Mammary epithelial cell (primary cell): ENCODE results near the gene LSAMP.

Experiments used
- CTCF ChIP-seq, 2 donors: IDR thresholded peaks in 1 of 2; conservative IDR thresholded peaks in 1 of 2; 2 replicates each; pipeline ENCODE4 v1.5.1; 2011 to 2012; ENCODE audit warnings: inconsistent platforms in 2 of 2, low read length in 2 of 2, mild to moderate bottlenecking in 2 of 2, control low read depth in 1 of 2, low read depth in 1 of 2; ENCODE audit not compliant: insufficient read depth in 1 of 2; ENCODE audit errors: extremely low read depth in 1 of 2
- EZH2 ChIP-seq: IDR thresholded peaks from 2 replicates; pipeline ENCODE4 v1.6.1; 2012; ENCODE audit warnings: low read length, inconsistent platforms, borderline replicate concordance

- TF ChIP-seq CTCF (conservative IDR thresholded peaks at IDR 0.05 in 1 of 2, IDR thresholded peaks at IDR 0.05 in 1 of 2; ENCODE audit: extremely low read depth in 1 of 2, insufficient read depth in 1 of 2, low read depth in 1 of 2, low read length in 2 of 2) (no peak), EZH2 (no peak)
Observed at GRCh38 chr3:116399701-116400226, 45.5 kb downstream of the LSAMP start.
